ENCODE measurements around the gene GZMH. TPM values are rescaled to one million over a fixed set of nuclear protein-coding genes. Genes with fewer than 3 reads are reported as not detected.

The GZMH gene
- total RNA-seq, 1 donor from 2014 or later: 0.96 TPM

DNA sequence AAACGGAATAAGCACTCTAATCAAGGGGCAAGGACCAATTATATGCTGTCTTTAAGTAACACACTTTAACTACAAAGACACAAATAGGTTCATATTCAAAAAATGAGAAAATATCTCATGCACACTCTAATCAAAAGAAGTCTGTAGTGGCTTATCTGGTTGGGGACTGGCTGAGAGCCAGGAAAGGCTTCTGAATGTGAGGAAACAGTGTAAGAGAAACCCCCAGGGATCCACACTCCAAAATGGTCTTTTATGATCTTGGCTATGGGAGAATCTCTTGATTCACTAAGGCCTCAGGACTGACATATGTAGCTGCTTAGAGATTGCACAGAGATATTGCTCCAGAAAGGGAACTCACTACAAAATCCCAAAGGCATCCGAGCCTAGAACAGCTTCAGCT is 43.7 kb downstream of the GZMH start:
- H3K4me1 ChIP-seq: no peaks in the 10 kb centered on the region
- peaks cover 0 to 19% of the 10 kb centered on the region in 2 donors for H3K9me3 ChIP-seq
- no peak for TF ChIP-seq CTCF (IDR thresholded peaks at IDR 0.05)
- H3K27ac ChIP-seq: no peak overlapping the region
- H3K36me3 ChIP-seq: no peaks in the 10 kb centered on the region
- DNase-seq (ENCODE audit: low spot score in 2 of 2): no peak
- no peaks in the 10 kb centered on the region for H3K27me3 ChIP-seq
- no peak overlapping the region for H3K4me3 ChIP-seq
- intact Hi-C loops (cut with DNase I): no loop called here

DNA sequence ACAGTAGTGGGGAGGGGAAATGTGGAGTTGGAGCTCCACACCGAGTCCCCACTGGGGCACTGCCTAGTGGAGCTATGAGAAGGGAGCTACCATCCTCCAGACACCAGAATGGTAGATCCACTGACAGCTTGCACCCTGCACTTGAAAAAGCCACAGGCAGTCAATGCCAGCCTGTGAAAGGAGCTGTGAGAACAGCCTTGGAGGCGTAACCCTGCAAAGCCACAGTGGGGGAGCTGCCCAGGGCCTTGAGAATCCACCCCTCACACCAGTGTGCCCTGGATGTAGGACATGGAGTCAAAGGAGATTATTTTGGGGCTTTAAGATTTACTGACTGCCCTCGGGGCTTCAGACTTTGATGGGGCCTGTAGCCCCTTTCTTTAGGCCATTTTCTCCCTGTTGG is 46.0 kb downstream of the GZMH start:
- Histone ChIP-seq H3K4me3 (no peak overlapping the region), H3K9me3 (peaks cover 0 to 19% of the 10 kb centered on the region in 2 donors), H3K4me1 (no peaks in the 10 kb centered on the region), H3K27ac (no peak overlapping the region), H3K36me3 (no peaks in the 10 kb centered on the region), H3K27me3 (no peaks in the 10 kb centered on the region)
- no peak for DNase-seq (ENCODE audit: low spot score in 2 of 2)
- intact Hi-C loops (cut with DNase I): no loop called here
- no peak for TF ChIP-seq CTCF (IDR thresholded peaks at IDR 0.05)

GRCh38 chr14:24556756-24557155 is 52.7 kb downstream of the GZMH start:
- no peaks in the 10 kb centered on the region for H3K27me3 ChIP-seq
- DNase-seq (ENCODE audit: low spot score in 2 of 2): no peak
- TF ChIP-seq CTCF (IDR thresholded peaks at IDR 0.05): no peak
- no peaks in the 10 kb centered on the region for H3K36me3 ChIP-seq
- H3K9me3 ChIP-seq: no peaks in the 10 kb centered on the region
- intact Hi-C loops (cut with DNase I): no loop called here
- H3K4me1 ChIP-seq: no peaks in the 10 kb centered on the region
- H3K27ac ChIP-seq: no peak overlapping the region
- no peak overlapping the region for H3K4me3 ChIP-seq

Other genes starting within 250 kb of the GZMH start
- gene NFATC4, start 241.5 kb downstream of the GZMH start, total RNA-seq: 58.9 TPM
- 23.1 TPM for gene NYNRIN, start 210.7 kb downstream of the GZMH start, total RNA-seq
- 2.2 TPM for gene CBLN3, start 180.0 kb downstream of the GZMH start, total RNA-seq
- 70.4 TPM for gene KHNYN, start 179.7 kb downstream of the GZMH start, total RNA-seq
- 98.3 TPM for gene SDR39U1, start 166.9 kb downstream of the GZMH start, total RNA-seq
- not detected for gene CMA1, start 101.4 kb downstream of the GZMH start, total RNA-seq
- not detected for gene CTSG, start 33.4 kb downstream of the GZMH start, total RNA-seq
- not detected for gene GZMB, start 24.5 kb upstream of the GZMH start, total RNA-seq

Measured in ascending aorta (tissue), 2 donors.